SIG-M5 treated with dmso at 0.1 percent for 504 hours (cell line): ENCODE results near the gene SKIC2.
"Not testable (repeated sequence)": the region's sequence is repeated elsewhere in the genome, so short reads cannot be mapped to it uniquely, and the experiment has no call there.

Experiments used
- DNase-seq: peaks from one replicate; lab custom pipeline; 2025; ENCODE audit not compliant: unreplicated experiment; lab: John Stamatoyannopoulos, UW

Gene SKIC2

DNA sequence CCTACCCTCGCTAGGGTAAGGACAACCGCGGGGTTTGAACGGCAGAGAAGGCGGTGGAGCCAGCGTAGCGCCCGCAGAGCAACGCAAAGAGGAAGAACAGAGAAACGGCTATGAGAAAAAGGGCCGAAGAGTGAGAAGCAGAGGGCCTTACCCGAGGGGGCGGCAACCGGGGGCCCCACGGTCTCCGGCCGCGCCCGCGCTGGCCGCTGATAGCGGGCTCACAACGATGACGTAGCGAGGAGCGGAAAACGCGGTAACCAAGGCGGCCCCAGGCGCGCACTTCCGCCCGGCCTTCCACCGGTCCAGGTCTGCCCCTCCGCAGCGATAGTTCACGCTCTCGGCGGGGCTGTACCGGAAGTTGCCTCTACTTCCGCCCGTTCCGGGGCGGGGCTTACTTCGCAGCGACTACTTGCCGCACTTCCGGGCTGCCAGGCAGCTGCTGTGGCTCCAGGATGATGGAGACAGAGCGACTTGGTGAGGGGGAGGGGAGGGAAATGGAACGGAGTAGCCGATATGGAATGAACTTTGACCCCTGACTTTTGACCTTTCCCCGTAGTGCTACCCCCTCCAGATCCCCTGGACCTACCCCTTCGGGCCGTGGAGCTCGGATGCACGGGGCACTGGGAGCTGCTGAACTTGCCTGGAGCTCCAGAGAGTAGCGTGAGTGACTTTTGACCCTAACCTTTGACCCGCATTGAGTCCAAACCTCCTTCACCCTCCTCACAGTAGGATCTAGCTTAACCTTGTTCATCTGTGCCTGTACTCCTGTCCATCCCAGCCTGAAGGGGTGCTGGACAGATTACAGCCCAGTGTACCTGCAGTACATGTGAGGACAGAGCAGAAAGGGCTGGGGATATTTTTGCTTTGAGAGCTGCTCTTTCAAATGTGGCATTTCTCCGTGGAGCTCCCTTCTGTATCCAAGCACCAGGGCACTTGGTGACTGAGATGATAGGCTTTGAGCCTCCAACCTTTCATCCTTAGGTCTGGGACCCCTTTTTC, at the start of gene SKIC2, which contains the start of gene NELFE:
SKIC2 (plus strand) TSS at position 435 of the 999 bp plus-strand sequence; CDS start at position 453, 18 bp downstream.
NELFE (minus strand) TSS at position 231 of the 999 bp plus-strand sequence. CDS start 525 bp downstream, outside the sequence.
- peak; percentile 95 for DNase-seq

DNA sequence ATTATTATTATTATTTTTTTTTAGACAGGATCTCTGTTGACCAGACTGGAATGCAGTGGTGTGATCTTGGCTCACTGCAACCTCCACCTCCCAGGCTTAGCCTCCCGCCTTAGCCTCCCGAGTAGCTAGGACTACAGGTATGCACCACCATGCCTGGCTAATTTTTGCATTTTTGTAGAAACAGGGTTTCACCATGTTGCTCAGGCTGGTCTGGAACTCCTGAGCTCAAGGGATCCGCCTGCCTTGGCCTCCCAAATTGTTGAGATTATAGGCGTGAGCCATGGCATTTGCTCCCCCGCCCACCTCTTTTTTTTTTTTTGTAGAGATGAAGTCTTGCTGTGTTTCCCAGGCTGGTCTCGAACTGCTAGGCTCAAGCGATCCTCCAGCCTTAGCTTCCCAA, 49.7 kb upstream of the SKIC2 start:
- DNase-seq: not testable (repeated sequence)

DNA sequence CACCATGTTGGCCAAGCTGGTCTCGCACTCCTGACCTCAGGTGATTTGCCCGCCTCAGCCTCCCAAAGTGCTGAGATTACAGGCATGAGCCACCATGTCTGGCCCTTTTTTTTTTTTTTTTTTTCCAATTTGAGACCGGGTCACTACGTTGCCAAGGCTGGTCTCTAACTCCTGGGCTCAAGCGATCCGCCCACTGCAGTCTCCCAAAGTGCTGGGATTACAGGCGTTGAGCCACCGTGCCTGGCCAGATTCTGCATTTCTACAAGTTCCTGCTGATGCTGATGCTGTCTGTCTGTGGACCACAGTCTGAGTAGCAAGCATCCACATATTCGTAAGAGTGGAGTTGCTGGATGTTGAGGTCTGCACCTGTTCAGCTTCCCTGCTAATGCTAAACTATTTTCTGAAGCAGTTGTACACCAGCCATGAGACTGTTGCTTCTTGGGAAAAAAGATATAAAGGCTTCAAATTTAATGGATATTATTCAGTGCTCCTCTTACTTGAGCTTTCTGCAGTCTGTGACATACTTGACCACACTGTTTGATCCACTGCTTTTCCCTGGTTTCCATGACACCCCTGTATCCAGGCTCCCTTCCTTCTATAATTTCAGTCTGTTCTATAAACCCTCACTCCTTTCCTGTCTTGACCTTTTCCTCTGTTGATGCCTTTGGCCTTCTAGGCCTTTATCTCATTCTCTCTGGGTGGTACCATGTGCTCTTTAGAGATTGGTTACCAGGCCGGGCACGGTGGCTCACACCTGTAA, 47.0 kb upstream of the SKIC2 start:
- DNase-seq: no peak

DNA sequence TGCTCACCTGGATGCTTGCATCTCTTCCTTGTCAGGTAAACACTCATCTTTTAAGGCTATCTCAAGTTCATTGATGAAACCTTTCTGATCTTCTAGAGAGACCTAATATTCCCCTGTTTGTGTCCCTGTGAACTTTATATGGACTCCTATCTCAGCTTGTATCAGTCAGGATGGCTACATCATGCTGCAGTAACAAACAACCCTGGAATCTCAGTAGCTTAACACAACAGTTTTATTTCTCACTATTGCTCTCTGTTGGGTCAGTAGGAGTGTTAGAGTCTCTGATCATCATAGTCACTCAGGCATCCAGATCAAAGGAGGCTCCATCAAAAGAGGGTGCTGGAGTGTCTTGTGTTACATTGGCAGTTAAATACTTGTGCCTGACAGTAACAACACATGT, 43.6 kb upstream of the SKIC2 start:
- no peak for DNase-seq

- no peak for DNase-seq
Observed at GRCh38 chr6:31915756-31916155, 43.2 kb upstream of the SKIC2 start.

- DNase-seq: no peak
Observed at GRCh38 chr6:31918069-31918720, 40.8 kb upstream of the SKIC2 start.

GRCh38 chr6:31919624-31920303, 39.2 kb upstream of the SKIC2 start:
- no peak for DNase-seq

- DNase-seq: peak; percentile 74
Observed at GRCh38 chr6:31920811-31921210, 38.2 kb upstream of the SKIC2 start.

- DNase-seq: no peak
Observed at GRCh38 chr6:31922942-31923341, 36.0 kb upstream of the SKIC2 start.

DNA sequence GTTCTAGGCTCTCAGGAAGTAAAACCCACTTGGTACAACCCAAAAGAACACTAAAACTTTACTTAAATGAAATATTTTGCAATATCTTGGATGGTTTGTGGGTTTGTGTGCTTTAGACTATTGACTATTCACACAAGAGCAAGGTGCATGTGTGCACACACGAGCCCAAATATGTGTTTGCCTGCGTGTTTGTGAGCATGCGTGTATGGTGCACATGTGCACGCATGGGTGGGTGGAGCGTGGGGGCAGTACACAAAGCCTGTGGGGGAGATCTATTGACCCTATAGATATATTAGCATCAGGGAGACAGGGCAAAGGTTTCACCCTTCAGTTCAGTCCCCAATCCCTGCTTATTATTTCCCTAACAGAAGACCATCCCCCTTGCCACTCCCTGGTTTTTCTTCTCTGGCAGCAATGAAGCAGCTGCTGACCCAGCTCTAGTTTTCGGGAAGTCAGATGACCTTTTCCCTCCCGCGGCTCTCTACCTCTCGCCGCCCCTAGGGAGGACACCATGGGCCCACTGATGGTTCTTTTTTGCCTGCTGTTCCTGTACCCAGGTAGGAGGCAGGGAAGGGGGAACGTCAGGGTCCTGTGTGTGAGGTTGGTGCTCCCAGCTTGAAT, 31.6 kb upstream of the SKIC2 start, which contains the start of gene C2:
C2 (plus strand) TSS at position 476 of the 621 bp plus-strand sequence; CDS start at position 512, 36 bp downstream.
- DNase-seq: peak; percentile 10

DNA sequence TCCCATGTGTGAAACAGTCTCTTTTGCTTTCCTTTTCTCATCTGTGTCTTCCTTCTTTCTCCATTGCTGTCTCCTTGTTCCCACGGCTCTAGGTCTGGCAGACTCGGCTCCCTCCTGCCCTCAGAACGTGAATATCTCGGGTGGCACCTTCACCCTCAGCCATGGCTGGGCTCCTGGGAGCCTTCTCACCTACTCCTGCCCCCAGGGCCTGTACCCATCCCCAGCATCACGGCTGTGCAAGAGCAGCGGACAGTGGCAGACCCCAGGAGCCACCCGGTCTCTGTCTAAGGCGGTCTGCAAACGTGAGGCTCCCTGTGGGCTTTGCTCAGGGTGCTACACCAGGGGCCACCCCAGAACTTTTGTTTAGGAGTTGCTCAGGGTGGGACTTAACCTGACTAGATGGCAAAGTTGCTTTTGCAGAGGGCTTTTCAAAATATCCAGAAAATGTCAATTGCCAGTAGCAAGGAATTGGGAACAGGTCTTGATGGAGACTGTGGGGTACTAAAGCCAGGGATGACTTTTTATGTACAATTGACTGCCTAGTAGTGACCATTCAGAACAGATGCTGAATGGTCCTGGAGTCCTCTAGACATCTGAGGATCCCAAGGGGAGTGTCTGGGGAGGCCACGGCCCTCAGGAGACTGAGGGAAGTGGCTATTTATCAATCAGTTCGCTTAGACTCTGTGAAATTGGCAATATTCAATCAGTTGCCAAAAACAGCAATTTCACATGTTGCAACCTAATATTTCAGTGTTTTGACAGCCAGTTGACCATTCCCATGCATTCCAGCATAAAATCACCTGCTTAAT, 30.9 kb upstream of the SKIC2 start:
- no peak for DNase-seq

DNA sequence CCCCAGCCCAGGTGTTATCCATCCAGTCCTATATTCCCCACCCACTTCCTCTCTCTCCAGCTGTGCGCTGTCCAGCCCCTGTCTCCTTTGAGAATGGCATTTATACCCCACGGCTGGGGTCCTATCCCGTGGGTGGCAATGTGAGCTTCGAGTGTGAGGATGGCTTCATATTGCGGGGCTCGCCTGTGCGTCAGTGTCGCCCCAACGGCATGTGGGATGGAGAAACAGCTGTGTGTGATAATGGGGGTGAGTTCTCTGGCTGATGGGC, 30.4 kb upstream of the SKIC2 start:
- DNase-seq: no peak

DNA sequence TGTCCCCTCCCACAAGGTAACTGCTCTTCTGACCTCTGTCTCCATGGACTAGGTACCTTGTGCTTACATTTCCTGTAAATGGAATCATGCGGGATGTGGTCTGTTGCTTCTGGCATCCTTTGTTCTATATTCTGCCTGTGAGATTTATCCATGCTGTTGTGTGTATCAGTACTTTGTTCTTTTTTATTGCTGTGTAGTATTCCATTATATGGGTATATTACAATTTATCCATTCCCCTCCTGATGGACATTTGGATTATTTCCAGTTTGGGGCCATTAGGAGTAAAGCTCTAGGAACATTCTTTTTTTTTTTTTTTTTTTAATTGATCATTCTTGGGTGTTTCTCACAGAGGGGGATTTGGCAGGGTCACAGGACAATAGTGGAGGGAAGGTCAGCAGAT, 28.0 kb upstream of the SKIC2 start:
- DNase-seq: no peak

DNA sequence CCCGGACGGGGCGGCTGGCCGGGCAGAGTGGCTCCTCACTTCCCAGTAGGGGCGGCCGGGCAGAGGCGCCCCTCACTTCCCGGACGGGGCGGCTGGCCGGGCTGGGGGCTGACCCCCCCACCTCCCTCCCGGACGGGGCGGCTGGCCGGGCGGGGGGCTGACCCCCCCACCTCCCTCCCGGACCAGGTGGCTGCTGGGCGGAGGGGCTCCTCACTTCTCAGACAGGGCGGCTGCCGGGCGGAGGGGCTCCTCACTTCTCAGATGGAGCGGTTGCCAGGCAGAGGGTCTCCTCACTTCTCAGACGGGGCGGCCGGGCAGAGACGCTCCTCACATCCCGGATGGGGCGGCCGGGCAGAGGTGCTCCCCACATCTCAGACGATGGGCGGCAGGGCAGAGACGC, 26.8 kb upstream of the SKIC2 start:
- DNase-seq: not testable (repeated sequence)

GRCh38 chr6:31933537-31933936, 25.4 kb upstream of the SKIC2 start:
- DNase-seq: no peak

GRCh38 chr6:31935021-31935420, 24.0 kb upstream of the SKIC2 start:
- DNase-seq: no peak

DNA sequence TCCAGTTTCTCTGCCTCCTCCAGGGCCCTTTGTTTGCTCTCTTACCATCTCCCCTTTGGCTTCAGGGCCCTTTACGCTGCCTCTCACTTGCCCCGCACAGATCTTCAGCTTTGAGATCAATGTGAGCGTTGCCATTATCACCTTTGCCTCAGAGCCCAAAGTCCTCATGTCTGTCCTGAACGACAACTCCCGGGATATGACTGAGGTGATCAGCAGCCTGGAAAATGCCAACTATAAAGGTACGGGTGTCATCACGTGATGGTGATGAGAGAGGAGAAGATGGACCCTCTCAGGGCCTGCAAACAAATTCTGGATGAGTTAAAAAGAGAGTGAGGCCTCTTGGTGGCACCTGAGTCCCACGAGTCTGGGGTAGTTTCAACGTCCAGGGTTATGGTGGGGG, 23.2 kb upstream of the SKIC2 start:
- DNase-seq: no peak

DNA sequence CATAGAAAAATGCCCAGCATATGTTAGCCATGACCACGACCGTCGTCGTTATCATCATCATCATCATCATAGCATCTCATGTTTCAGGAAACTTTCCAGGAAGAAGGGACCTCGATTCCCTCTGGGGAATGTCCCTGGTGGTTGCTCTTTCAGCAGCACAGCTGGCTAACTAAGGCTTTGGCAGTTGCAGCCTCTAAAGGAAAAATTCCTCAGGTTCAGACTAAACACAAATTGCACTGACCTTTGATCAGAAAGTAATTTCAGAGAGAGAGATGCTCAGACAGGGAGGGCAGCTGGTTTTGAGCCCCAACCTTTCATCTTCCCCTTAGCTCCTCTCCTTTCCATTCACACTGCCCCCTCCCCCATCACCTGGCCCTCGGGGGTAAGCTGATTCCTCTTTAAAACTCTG, 18.7 kb upstream of the SKIC2 start:
- peak; percentile 14 for DNase-seq

DNA sequence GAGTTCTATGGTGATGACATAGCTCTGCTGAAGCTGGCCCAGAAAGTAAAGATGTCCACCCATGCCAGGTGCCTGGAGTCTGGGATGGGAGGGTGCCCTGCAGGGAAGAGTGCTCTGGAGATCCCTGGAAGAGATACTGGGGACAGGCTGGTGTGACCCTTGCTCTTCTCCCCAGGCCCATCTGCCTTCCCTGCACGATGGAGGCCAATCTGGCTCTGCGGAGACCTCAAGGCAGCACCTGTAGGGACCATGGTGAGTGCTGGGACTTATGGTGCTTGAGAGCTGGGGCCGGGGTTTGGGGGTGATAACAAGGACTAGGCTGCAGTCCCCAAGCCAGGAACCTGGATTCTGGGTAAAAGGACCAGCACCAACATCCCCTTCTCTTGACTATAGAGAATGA, 15.2 kb upstream of the SKIC2 start:
- no peak for DNase-seq

DNA sequence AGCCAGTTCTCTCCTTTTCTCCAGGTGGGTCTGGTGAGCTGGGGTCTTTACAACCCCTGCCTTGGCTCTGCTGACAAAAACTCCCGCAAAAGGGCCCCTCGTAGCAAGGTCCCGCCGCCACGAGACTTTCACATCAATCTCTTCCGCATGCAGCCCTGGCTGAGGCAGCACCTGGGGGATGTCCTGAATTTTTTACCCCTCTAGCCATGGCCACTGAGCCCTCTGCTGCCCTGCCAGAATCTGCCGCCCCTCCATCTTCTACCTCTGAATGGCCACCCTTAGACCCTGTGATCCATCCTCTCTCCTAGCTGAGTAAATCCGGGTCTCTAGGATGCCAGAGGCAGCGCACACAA, 13.8 kb upstream of the SKIC2 start:
- no peak for DNase-seq
